ENCODE measurements around the gene TRIM33. TPM values are rescaled to one million over a fixed set of nuclear protein-coding genes. Genes with fewer than 3 reads are reported as not detected.

Gene TRIM33
- total and polyA plus RNA-seq, 2 experiments from 2014 or later = 50.3 to 51.1 TPM

DNA sequence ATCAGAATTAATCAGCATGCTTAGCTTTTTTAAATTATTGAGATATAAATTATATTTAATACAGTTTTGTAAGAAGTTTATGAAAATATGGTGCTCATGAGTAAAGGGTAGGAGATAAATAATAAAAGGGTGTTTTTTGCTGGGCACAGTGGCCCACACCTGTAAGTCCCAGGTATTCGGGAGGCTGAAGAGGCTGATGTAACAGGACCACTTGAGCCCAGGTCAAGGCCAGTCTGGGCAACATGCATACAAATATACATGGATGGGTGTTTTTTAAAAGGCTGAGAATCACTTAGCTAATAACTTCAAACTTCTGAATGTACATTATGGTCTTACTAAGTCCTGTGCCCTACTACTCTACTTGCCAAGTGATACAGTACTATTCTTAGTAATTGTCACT lies 73.2 kb downstream of the TRIM33 start:
- DNase-seq (ENCODE audit: low spot score) = no peak
- TF ChIP-seq CREB1 (CRISPR knock-in tag; IDR thresholded peaks at IDR 0.05; ENCODE audit: low read depth) (no peak), ETS1 (IDR thresholded peaks at IDR 0.05) (no peak), REST (IDR thresholded peaks at IDR 0.05; ENCODE audit: unreplicated experiment) (no peak), STAT1 (IDR thresholded peaks at IDR 0.05; ENCODE audit: unreplicated experiment) (no peak), POLR2AphosphoS5 (IDR thresholded peaks at IDR 0.05; ENCODE audit: low read depth) (no peak)
- TF ChIP-seq, protein P1, sequence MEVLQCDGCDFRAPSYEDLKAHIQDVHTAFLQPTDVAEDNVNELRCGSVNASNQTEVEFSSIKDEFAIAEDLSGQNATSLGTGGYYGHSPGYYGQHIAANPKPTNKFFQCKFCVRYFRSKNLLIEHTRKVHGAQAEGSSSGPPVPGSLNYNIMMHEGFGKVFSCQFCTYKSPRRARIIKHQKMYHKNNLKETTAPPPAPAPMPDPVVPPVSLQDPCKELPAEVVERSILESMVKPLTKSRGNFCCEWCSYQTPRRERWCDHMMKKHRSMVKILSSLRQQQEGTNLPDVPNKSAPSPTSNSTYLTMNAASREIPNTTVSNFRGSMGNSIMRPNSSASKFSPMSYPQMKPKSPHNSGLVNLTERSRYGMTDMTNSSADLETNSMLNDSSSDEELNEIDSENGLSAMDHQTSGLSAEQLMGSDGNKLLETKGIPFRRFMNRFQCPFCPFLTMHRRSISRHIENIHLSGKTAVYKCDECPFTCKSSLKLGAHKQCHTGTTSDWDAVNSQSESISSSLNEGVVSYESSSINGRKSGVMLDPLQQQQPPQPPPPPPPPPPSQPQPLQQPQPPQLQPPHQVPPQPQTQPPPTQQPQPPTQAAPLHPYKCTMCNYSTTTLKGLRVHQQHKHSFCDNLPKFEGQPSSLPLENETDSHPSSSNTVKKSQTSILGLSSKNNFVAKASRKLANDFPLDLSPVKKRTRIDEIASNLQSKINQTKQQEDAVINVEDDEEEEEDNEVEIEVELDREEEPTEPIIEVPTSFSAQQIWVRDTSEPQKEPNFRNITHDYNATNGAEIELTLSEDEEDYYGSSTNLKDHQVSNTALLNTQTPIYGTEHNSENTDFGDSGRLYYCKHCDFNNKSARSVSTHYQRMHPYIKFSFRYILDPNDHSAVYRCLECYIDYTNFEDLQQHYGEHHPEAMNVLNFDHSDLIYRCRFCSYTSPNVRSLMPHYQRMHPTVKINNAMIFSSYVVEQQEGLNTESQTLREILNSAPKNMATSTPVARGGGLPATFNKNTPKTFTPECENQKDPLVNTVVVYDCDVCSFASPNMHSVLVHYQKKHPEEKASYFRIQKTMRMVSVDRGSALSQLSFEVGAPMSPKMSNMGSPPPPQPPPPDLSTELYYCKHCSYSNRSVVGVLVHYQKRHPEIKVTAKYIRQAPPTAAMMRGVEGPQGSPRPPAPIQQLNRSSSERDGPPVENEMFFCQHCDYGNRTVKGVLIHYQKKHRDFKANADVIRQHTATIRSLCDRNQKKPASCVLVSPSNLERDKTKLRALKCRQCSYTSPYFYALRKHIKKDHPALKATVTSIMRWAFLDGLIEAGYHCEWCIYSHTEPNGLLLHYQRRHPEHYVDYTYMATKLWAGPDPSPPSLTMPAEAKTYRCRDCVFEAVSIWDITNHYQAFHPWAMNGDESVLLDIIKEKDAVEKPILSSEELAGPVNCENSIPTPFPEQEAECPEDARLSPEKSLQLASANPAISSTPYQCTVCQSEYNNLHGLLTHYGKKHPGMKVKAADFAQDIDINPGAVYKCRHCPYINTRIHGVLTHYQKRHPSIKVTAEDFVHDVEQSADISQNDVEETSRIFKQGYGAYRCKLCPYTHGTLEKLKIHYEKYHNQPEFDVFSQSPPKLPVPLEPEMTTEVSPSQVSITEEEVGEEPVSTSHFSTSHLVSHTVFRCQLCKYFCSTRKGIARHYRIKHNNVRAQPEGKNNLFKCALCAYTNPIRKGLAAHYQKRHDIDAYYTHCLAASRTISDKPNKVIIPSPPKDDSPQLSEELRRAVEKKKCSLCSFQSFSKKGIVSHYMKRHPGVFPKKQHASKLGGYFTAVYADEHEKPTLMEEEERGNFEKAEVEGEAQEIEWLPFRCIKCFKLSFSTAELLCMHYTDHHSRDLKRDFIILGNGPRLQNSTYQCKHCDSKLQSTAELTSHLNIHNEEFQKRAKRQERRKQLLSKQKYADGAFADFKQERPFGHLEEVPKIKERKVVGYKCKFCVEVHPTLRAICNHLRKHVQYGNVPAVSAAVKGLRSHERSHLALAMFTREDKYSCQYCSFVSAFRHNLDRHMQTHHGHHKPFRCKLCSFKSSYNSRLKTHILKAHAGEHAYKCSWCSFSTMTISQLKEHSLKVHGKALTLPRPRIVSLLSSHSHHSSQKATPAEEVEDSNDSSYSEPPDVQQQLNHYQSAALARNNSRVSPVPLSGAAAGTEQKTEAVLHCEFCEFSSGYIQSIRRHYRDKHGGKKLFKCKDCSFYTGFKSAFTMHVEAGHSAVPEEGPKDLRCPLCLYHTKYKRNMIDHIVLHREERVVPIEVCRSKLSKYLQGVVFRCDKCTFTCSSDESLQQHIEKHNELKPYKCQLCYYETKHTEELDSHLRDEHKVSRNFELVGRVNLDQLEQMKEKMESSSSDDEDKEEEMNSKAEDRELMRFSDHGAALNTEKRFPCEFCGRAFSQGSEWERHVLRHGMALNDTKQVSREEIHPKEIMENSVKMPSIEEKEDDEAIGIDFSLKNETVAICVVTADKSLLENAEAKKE (CRISPR knock-in tag; IDR thresholded peaks at IDR 0.05) = no peak
- no peak overlapping the region for H2AFZ ChIP-seq
- no peaks in the 10 kb centered on the region for H3K27me3 Mint-ChIP-seq (ENCODE audit: insufficient read depth, low read depth, poor library complexity)
- H3K36me3 ChIP-seq (ENCODE audit: insufficient read depth) = 0 out of 2 replicates have a peak, but pooled peaks cover 2% of the 10 kb centered on the region
- no peak overlapping the region for H3K27ac Mint-ChIP-seq
- H4K20me1 ChIP-seq (replicated peaks; ENCODE audit: insufficient read depth) = peaks cover 3% of the 10 kb centered on the region; the same call in 1 of the 2 replicates
- no peaks in the 10 kb centered on the region for H3K9me3 Mint-ChIP-seq
- no peak overlapping the region for H3K4me2 ChIP-seq
- H3K4me1 Mint-ChIP-seq = peaks cover 5% of the 10 kb centered on the region; the same call in 2 of the 3 replicates
- no peak overlapping the region for H3K27ac ChIP-seq (ENCODE audit: low read depth)
- no peaks in the 10 kb centered on the region for H3K9me2 ChIP-seq (ENCODE audit: insufficient read depth)
- no peaks in the 10 kb centered on the region for H3F3A ChIP-seq (replicated peaks; ENCODE audit: low read depth)
- no peak overlapping the region for H3K4me3 Mint-ChIP-seq
- no peak overlapping the region for H3K4me3 ChIP-seq
- H3K79me2 ChIP-seq (replicated peaks; ENCODE audit: insufficient read depth) = peaks cover 25% of the 10 kb centered on the region; the same call in 1 of the 2 replicates
- ATAC-seq = no peak
- peaks cover 9% of the 10 kb centered on the region for H3K4me1 ChIP-seq (ENCODE audit: insufficient read depth)
- peaks cover 10% of the 10 kb centered on the region; the same call in 2 of the 3 replicates for H3K36me3 Mint-ChIP-seq (ENCODE audit: low read depth)
- H3K27me3 ChIP-seq (ENCODE audit: insufficient read depth) = no peaks in the 10 kb centered on the region

All from GM23338 (cell line).